HepG2 (cell line): ENCODE measurements around the gene TFAP2E. TPM values are rescaled to one million over a fixed set of nuclear protein-coding genes. Genes with fewer than 3 reads are reported as not detected.

Source experiments
- AGO2 ChIP-seq: fragments of 200-400 bp; formaldehyde crosslinking; optimal IDR thresholded peaks from 2 replicates; pipeline ENCODE3; 2017; ENCODE audit warnings: mild to moderate bottlenecking, low read depth, low read length, moderate library complexity
- CCDC6 ChIP-seq: sonication (generic); formaldehyde crosslinking; IDR thresholded peaks from 2 replicates; pipeline ENCODE4 v1.8.1; 2022; ENCODE audit warnings: mild to moderate bottlenecking, missing genetic modification reagents, moderate library complexity
- E2F5 ChIP-seq: sonication (generic); formaldehyde crosslinking; conservative IDR thresholded peaks from 2 replicates; pipeline ENCODE4 v1.4.0; 2020; ENCODE audit warnings: missing genetic modification reagents
- EP300 ChIP-seq, 3 experiments: sonication (generic) in 1 of 3; formaldehyde crosslinking in 1 of 3; IDR thresholded peaks; 2 replicates each; pipeline versions ENCODE4 v1.5.1 to v1.6.1; 2011 to 2020; ENCODE audit warnings: low read depth in 2 of 3, low read length in 2 of 3, borderline replicate concordance in 1 of 3, improper control_type of control experiment in 1 of 3, mild to moderate bottlenecking in 1 of 3, missing genetic modification reagents in 1 of 3, moderate library complexity in 1 of 3
- GABPA ChIP-seq, 2 experiments: IDR thresholded peaks; 2 replicates each; pipeline ENCODE4 v1.6.1; 2011 to 2016; ENCODE audit warnings: low read depth in 2 of 2, low read length in 1 of 2, missing biosample characterization in 1 of 2, missing genetic modification characterization in 1 of 2
- ISL2 ChIP-seq: sonication (generic); formaldehyde crosslinking; IDR thresholded peaks from 2 replicates; pipeline ENCODE4 v1.5.0; 2020; ENCODE audit warnings: missing genetic modification reagents
- KLF6 ChIP-seq: IDR thresholded peaks from 2 replicates; pipeline ENCODE4 v1.8.0; 2016; ENCODE audit warnings: missing biosample characterization, missing genetic modification reagents
- MED13 ChIP-seq: sonication (generic); formaldehyde crosslinking; IDR thresholded peaks from 2 replicates; pipeline ENCODE4 v1.5.0; 2020; ENCODE audit warnings: missing genetic modification reagents
- NR2F1 ChIP-seq, 2 experiments: fragments of 450-650 bp in 1 of 2; formaldehyde crosslinking in 1 of 2; IDR thresholded peaks; 2 replicates each; pipeline versions ENCODE4 v1.5.0 to v1.6.1; 2016 to 2020; ENCODE audit warnings: mild to moderate bottlenecking in 1 of 2, missing compliant biosample characterization in 1 of 2, missing genetic modification reagents in 1 of 2, moderate library complexity in 1 of 2
- PRDM15 ChIP-seq: sonication (generic); formaldehyde crosslinking; IDR thresholded peaks from 2 replicates; pipeline ENCODE4 v1.4.0; 2020; ENCODE audit warnings: missing genetic modification reagents
- SRF ChIP-seq: IDR thresholded peaks from 2 replicates; pipeline ENCODE4 v1.6.1; 2011; ENCODE audit warnings: mild to moderate bottlenecking, low read depth, low read length, moderate library complexity
- ZNF605 ChIP-seq: sonication (generic); formaldehyde crosslinking; IDR thresholded peaks from 2 replicates; pipeline ENCODE4 v1.8.0; 2022; ENCODE audit warnings: mild to moderate bottlenecking, missing genetic modification reagents
- ZNF761 ChIP-seq: sonication (generic); formaldehyde crosslinking; conservative IDR thresholded peaks from 2 replicates; pipeline ENCODE4 v1.4.0; 2020; ENCODE audit warnings: mild to moderate bottlenecking, missing genetic modification reagents
- ZNF839 ChIP-seq: sonication (generic); formaldehyde crosslinking; IDR thresholded peaks from 2 replicates; pipeline ENCODE4 v1.4.0; 2020; ENCODE audit warnings: missing genetic modification reagents, mild to moderate bottlenecking, borderline replicate concordance
- polyA plus RNA-seq, 8 experiments: library from polyadenylated mRNA; depleted of rRNA in 3 of 8; stranded (reverse) in 7 of 8; unstranded in 1 of 8; fragments of >200 nt; fragmentation: Illumina TruSeq in 4 of 8; extraction: Trizol in 4 of 8; gene quantifications; 2 replicates each; pipeline versions ENCODE4 v1.2.1 to v1.2.3, GENCODE V29; 2011 to 2016; ENCODE audit warnings: low read depth in 4 of 8, missing spikeins in 1 of 8, mixed read lengths in 1 of 8; ENCODE audit not compliant: insufficient read depth in 1 of 8
- total RNA-seq, 5 experiments: library from RNA; depleted of rRNA; stranded (reverse); fragments of >200 nt; fragmentation: Illumina TruSeq; extraction: Trizol; gene quantifications; 2 replicates each; pipeline ENCODE4 v1.2.3, GENCODE V29; 2016; ENCODE audit warnings: low read depth in 1 of 5
- TF ChIP-seq, protein P1 (sequence below): sonication (generic); formaldehyde crosslinking; conservative IDR thresholded peaks from 2 replicates; pipeline ENCODE4 v1.4.0; 2020; ENCODE audit warnings: missing genetic modification reagents
- TF ChIP-seq, protein P2 (sequence below): sonication (generic); formaldehyde crosslinking; IDR thresholded peaks from 2 replicates; pipeline ENCODE4 v1.5.0; 2020; ENCODE audit warnings: mild to moderate bottlenecking, missing genetic modification reagents
- TF ChIP-seq, protein P3 (sequence below): IDR thresholded peaks from 2 replicates; pipeline ENCODE4 v1.6.1; 2016; ENCODE audit warnings: missing genetic modification reagents, missing compliant biosample characterization

TFAP2E gene
- total and polyA plus RNA-seq, 2 of the 13 experiments (the other 11 are each of a cell fraction or from before 2014, with no cell fraction given) = 0.31 to 0.41 TPM

- TF ChIP-seq, protein P1, sequence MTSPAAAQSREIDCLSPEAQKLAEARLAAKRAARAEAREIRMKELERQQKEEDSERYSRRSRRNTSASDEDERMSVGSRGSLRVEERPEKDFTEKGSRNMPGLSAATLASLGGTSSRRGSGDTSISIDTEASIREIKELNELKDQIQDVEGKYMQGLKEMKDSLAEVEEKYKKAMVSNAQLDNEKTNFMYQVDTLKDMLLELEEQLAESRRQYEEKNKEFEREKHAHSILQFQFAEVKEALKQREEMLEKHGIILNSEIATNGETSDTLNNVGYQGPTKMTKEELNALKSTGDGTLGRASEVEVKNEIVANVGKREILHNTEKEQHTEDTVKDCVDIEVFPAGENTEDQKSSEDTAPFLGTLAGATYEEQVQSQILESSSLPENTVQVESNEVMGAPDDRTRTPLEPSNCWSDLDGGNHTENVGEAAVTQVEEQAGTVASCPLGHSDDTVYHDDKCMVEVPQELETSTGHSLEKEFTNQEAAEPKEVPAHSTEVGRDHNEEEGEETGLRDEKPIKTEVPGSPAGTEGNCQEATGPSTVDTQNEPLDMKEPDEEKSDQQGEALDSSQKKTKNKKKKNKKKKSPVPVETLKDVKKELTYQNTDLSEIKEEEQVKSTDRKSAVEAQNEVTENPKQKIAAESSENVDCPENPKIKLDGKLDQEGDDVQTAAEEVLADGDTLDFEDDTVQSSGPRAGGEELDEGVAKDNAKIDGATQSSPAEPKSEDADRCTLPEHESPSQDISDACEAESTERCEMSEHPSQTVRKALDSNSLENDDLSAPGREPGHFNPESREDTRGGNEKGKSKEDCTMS = no peak
- TF ChIP-seq AGO2 (peak; percentile 41), ZNF605 (CRISPR knock-in tag) (peak; percentile 28; the same call in 1 of the 2 replicates), CCDC6 (CRISPR knock-in tag) (peak; percentile 63; the same call in 1 of the 2 replicates), ISL2 (peak; percentile 62; the same call in 1 of the 2 replicates), NR2F1 (CRISPR knock-in tag; IDR thresholded peaks at IDR 0.05) (no peak), KLF6 (CRISPR knock-in tag) (peak; percentile 47; the same call in 1 of the 2 replicates), PRDM15 (CRISPR knock-in tag) (0 out of 2 replicates have a peak, but pooled peaks have one; percentile 48), ZNF761 (CRISPR knock-in tag) (0 out of 2 replicates have a peak, but pooled peaks have one; percentile 29), GABPA (IDR thresholded peaks at IDR 0.05; ENCODE audit: low read depth, low read length) (no peak), GABPA (CRISPR knock-in tag; IDR thresholded peaks at IDR 0.05; ENCODE audit: low read depth) (peak; percentile 52; the same call in 1 of the 2 replicates), E2F5 (CRISPR knock-in tag) (peak; percentile 65; the same call in 1 of the 2 replicates), SRF (peak; percentile 53; the same call in 1 of the 2 replicates), EP300 (IDR thresholded peaks at IDR 0.05; ENCODE audit: low read depth in 2 of 2, low read length in 2 of 2) (no peak), EP300 (CRISPR knock-in tag; IDR thresholded peaks at IDR 0.05; ENCODE audit: borderline replicate concordance) (peak; percentile 54; the same call in 1 of the 2 replicates), ZNF839 (no peak), MED13 (CRISPR knock-in tag) (0 out of 2 replicates have a peak, but pooled peaks have one; percentile 57)
- TF ChIP-seq, protein P2, sequence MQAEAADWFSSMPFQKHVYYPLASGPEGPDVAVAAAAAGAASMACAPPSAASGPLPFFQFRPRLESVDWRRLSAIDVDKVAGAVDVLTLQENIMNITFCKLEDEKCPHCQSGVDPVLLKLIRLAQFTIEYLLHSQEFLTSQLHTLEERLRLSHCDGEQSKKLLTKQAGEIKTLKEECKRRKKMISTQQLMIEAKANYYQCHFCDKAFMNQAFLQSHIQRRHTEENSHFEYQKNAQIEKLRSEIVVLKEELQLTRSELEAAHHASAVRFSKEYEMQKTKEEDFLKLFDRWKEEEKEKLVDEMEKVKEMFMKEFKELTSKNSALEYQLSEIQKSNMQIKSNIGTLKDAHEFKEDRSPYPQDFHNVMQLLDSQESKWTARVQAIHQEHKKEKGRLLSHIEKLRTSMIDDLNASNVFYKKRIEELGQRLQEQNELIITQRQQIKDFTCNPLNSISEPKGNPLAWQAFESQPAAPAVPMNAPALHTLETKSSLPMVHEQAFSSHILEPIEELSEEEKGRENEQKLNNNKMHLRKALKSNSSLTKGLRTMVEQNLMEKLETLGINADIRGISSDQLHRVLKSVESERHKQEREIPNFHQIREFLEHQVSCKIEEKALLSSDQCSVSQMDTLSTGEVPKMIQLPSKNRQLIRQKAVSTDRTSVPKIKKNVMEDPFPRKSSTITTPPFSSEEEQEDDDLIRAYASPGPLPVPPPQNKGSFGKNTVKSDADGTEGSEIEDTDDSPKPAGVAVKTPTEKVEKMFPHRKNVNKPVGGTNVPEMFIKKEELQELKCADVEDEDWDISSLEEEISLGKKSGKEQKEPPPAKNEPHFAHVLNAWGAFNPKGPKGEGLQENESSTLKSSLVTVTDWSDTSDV (CRISPR knock-in tag) = 0 out of 2 replicates have a peak, but pooled peaks have one; percentile 33
- TF ChIP-seq, protein P3, sequence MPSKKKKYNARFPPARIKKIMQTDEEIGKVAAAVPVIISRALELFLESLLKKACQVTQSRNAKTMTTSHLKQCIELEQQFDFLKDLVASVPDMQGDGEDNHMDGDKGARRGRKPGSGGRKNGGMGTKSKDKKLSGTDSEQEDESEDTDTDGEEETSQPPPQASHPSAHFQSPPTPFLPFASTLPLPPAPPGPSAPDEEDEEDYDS (CRISPR knock-in tag) = peak; percentile 83
These were observed 68.2 kb downstream of the TFAP2E start, which contains the start of gene PSMB2 (continued) for GRCh38 chr1:35641233-35641866.
